GM19328 (cell line): ENCODE measurements around the gene HERPUD2.
"Not testable (repeated sequence)": the region's sequence is repeated elsewhere in the genome, so short reads cannot be mapped to it uniquely, and the experiment has no call there.

ENCODE experiments used
- ATAC-seq: cut with Tn5 transposase; IDR thresholded peaks from one replicate; pipeline ENCODE4 v1.9.1; 2021; ENCODE audit warnings: mild to moderate bottlenecking, moderate library complexity; ENCODE audit not compliant: unreplicated experiment

Gene HERPUD2

DNA sequence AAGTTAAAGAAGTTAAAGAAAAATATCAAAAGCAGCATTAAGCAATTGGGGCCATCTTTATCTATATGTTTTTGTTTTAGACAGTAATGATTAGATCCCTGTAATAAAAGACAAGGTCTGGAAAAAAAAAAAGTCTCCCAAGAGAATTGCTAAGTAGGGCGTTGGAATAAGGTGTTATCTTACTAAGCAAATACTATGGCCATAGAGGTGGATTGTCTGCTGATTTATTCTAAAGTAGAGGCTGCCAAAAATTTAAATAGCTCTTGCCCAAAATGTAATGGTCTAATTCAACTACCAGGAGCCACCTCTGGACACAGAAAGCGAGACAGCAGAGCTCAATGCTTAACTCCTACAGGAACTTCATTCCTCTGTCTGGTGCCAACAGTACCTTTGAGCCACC, 71.6 kb downstream of the HERPUD2 start:
- ATAC-seq = no peak

GRCh38 chr7:35619863-35620262, 75.1 kb downstream of the HERPUD2 start:
- ATAC-seq = no peak

- ATAC-seq = no peak
These were observed 77.9 kb downstream of the HERPUD2 start for GRCh38 chr7:35617041-35617440.

DNA sequence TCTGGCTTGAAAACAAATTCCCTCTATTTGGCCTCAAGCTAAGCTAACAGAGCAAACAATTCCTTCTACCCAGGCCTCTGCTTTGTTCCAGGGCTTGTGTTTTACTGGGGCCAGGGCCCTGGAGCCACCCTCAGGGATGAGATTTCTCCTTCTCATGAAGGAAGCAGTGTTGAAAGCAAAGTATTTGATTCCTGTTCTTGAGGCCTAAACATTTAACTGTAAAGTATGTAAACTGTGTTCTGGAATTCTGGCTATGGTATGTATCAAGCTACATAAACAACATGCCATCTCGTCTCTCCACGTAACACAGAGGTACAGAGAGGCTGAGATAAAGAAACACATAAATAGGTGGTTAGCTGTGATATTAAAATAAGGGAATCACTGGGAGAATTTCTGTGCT, 81.8 kb downstream of the HERPUD2 start:
- ATAC-seq = no peak

DNA sequence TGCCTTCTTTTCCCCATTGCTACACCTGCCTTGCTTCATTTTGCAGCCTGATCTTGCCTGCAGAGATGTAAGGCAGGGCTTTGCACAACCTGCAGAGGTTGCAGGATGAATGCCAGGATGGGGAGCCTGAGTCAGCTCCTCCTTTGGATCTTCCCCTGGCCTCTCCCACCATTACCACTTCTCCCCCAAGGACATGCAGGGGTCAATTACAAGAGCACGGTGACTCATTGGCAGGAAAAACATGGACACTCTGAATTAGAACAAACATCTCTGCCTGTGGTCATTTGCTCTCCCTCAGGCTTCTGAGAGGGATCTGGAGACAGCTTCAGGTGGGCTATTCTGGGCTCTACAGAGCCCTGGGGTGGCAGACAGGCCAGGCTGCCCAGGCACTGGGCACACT, 89.2 kb downstream of the HERPUD2 start:
- ATAC-seq = no peak

DNA sequence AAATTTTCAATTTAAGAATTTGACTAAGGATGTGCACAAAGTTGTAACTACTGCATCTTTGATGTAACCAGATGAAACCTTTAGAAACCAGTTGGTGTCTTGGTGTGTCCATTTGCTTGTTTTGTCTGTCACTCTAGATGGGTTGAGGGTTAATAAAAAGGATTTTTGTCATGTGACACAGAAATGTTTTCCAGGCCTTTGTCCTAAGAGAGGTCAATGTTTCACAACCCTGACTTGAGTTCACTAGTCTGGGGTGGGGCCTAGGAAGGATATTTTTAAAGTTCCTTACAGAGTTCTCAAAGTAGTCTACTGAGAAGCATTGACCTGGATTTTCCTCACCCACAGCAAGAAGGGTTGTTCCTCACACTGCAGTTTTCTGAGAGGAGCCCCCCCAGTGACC, 90.3 kb downstream of the HERPUD2 start:
- no peak for ATAC-seq

DNA sequence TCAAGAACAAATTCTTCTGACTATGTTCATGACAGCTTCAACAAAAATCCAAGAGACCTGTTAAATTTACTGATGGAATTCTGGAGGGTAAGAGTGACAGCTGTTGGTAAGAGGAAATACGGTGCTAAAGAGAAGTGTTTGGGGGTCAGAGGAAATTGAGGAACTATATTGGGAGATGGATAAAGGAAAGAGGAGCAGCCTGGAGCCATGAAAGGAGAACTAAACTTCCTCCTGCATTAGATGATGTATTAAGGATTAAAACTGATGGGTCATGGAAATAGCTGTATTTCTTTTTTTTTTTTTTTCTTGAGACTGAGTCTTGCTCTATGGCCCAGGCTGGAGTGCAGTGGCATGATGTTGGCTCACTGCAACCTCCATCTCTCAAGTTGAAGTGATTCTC, 95.3 kb downstream of the HERPUD2 start:
- no peak for ATAC-seq

DNA sequence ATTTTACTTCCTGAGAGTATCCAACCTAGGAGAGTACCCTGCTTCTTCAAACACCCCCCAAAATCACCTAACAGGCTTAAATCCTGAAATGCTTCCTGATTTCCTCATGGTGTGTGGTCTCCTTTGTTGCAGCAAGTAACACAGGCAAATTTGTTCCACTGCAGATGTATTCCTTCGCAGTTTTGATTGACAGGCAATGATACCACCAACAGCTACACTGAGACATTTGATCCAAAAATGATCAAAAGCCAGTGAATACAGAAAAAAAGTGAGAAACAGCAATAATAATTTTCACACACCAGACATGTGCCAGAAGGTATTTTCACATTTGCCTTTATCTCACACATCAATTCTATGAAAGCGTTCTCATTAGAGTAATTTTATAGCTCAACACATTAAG, 95.9 kb downstream of the HERPUD2 start:
- no peak for ATAC-seq

GRCh38 chr7:35596061-35596460, 98.9 kb downstream of the HERPUD2 start:
- no peak for ATAC-seq

DNA sequence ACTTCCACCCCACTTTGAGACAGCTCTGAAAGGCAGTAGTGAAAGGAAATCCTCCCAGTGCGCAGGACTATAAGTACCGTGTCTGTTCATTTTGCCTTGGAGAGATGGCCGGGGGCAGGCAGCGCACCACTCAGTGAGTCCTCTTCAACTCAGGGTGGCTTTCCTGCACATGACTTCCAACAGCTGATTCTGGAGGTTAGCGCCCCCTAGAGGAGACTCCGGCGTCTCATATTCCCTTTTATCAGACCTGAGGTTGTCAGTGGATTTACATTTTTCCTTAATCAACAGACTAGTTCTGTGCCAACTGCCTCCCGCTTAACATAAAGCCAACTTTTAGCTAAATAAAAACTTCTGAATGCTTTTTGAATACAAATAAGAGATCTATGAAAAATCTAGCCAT, 101.0 kb downstream of the HERPUD2 start:
- no peak for ATAC-seq

DNA sequence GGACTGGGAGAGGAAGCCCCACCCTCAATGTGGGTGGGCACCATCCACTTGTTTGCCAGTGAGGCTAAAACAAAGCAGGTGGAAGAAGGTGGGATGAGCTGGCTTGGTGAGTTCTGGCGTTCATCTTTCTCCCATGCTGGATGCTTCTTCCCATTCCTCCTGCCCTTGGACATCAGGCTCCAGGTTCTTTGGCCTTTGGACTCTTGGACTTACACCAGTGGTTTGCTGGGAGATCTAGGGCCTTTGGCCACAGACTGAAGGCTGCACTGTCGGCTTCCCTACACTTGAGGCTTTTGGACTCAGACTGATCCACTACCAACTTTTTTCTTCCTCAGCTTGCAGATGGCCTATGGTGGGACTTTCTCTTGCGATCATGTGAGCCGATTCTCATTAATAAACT, 106.3 kb downstream of the HERPUD2 start:
- ATAC-seq = no peak

DNA sequence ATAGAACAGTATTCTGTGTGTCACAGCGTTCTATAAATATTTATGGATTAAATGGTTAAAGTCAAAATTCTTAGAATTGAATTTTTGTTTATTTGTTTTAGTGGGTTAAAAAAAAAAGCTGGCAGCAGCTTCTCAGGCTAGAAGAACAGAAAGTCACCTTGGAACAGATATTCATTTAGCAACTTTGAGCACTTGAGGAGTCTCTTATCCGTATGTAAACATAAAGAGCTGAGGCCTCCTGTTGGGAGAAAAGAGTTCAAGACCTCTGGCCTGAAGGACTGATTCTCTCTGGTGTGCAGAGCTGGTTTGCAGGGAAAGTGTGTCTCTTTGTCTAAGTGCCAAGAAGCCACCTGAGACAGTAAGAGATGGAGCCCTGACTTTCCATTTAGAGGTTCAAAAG, 109.9 kb downstream of the HERPUD2 start:
- ATAC-seq = no peak

DNA sequence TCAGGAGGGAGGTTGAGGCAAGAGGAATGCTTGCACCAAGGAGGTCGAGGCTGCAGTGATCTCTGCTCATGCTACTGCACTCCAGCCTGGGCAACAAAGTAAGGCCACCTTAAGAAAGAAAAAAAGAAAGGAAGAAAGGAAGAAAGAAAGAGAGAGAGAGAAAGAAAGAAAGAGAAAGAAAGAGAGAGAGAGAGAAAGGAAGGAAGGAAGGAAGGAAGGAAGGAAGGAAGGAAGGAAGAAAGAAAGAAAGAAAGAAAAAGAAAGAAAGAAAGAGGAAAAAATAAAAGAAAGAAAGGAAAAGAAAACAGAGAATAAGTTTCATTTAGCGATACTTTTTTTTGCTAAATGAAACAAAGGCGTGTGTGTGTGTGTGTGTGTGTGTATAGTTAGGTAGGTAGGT, 110.4 kb downstream of the HERPUD2 start:
- ATAC-seq = not testable (repeated sequence)
